HG03565 (cell line): ENCODE data around the gene SEMA3F.
A peak's percentile ranks its signal among the peaks of the same experiment; 100 is the strongest.
"Not testable (repeated sequence)": the region's sequence is repeated elsewhere in the genome, so short reads cannot be mapped to it uniquely, and the experiment has no call there.

Experiments used
- ATAC-seq: cut with Tn5 transposase; IDR thresholded peaks from one replicate; pipeline ENCODE4 v1.9.1; 2021; ENCODE audit warnings: mild to moderate bottlenecking, moderate library complexity; ENCODE audit not compliant: unreplicated experiment

Gene SEMA3F

DNA sequence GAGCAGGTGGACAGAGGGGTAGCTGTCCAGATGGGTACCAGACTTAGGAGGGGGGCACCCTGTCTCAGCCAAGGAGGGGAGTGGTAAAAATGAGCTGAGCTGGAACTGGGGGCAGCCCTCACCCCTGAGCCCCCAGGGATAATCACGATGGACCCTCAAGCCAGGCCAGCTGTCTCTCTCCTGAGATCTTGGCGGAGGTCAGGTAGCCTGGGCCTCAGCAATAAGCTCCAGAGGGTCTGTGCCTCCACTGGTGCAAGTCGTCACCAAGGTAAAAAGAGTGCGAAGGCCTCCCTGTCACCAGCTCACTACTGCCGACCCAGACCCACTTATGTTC is 55.0 kb downstream of the SEMA3F start:
- ATAC-seq: no peak

DNA sequence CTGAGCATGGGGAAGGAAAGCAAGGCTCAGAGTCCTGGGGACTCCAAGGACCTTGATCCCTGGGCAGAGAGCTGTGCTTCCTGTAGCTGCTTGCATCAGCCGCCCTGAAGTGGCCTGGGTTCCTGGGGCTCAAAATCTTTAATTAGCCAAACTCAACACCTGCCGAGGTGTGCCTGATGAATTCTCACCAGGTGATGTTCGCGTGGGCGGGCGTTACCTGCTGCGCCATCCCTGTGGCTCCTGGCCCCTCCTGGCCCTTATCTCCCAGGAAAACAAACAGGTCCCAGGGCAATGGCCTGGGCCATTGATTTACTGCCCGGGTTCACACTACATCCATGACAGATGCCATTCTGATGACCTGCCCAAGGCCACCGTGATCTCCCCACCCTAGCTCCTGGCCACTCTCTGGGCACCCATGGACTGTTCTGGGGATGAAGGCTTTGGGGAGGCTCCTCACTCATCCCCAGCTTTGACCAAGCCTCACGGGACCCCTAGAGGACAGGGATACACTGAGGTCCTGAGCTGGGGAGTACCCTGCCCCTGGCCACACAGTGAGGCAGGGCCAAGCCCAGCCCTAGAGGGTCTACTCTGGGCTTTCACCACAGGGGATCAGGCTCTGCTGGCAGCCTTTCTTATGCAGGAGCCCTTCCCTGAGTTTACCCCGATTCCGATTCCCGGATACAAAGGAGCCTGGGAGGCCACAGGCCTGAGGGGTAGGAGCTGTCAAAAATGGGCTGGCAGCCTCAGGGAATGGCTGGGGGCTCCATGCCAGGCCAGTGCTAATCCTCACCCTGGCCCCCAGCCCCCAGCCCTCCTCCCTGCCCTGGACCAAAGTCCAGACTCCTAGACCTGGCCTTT is 55.6 kb downstream of the SEMA3F start:
- no peak for ATAC-seq

DNA sequence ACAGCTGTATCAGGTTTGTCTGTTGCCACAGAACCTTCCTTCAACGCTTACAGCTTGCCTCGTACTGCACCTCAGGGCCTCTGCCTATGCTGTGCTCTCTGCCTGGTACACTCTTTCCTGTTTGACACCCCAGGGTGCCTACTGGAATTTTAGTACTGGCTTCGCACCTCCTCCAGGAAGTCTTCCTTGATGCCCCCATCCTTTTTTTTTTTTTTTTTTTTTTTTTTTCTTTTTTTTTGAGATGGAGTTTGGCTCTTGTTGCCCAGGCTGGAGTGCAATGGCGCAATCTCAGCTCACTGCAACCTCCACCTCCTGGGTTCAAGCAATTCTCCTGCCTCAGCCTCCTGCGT is 56.2 kb downstream of the SEMA3F start:
- not testable (repeated sequence) for ATAC-seq

DNA sequence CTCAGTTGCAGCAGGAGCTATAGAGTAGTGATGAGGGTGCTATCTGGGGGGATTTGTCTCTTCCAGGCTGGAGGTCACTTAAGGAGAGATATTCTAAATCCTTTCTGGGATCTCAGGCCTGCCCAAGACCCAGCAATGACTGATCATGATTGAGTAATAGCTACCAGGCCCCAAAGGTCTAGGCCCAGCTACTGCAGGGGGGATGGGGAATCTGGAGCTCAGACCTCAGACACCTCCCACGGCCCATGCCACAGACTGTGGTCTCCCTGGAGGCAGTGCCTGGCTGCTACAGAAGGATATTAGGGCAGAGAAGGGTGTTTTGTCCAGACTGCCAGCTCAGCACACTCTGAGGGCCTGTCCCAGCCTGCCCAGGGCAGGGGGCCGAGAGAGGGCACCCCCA is 56.8 kb downstream of the SEMA3F start:
- ATAC-seq: no peak

DNA sequence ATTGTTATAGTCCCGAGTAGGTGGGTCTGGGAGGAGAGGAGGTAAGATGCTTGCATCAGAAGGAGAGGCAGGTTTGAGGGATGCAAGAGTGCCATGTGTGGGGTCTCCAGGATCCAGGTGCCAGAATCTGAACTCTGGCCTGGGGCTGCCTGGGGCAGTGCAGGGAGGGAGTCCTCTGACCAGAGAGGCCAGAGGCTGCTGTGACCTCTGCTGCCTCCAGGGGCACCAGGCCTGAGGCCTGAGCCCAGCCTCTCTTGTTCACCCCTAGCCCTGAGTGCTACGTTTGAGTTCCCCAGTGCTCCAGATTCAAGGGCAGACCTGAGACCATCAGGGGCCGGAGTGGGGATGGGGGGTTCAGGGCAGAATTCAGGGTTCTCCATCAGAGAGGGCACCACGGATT is 57.4 kb downstream of the SEMA3F start:
- no peak for ATAC-seq

DNA sequence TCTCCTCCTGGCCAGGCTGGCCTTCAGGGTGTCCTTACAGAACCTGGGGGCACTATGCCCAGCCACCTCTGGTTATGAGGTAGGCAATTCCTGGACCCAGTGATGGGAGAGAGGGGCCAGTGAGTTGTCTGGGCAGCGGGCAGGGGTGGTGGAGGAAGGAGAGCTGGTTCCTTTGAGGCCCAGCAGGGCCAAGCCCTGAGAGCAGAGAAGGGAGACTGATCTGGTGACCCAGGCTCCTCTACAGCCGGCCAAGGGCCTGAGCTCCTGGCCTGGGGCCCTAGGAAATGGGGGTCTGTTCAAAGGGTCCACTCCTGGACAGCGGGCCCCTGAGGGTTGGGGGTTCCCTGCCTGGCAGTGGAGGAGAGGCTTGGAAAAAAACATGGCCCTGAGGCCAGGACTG is 57.8 kb downstream of the SEMA3F start:
- ATAC-seq: no peak

DNA sequence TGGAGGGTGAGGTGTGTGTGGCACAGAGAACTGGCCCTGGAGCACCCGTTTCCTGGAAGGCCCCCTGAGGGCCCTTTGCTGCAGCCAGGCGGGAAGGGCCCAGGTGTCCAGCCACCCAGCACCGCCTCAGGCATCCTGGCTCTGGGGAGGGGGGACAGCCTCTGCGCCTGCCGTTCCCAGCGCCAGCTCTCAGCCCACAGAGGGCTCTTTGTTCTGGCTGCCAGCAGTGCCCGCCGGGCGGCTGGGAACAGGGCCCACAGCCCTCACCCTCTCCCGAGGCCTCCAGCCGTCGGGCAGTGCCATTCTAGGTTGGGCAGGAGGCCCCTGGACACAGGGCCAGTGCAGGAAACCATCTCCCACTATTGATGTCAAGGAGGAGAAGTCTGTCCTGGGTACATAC is 58.2 kb downstream of the SEMA3F start:
- no peak for ATAC-seq

DNA sequence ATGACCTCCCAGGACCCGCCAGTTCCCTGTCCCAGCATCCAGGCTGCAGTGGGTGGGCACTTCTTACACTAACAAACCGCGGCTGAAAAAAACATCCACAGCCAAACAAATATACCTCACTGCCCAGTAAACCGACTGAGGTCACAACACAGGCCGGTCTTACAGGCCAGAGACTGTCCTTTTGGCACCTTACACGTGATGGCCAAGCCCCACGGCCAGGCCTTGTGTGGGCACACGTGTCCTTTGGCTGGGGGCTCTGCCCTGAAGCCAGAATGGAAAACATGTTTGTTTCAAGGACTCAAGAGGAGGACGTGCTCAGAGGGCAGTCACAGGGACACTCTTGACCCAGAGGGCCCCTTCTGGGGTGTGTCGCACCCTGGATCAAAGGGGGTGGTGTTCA is 59.7 kb downstream of the SEMA3F start:
- ATAC-seq: no peak

DNA sequence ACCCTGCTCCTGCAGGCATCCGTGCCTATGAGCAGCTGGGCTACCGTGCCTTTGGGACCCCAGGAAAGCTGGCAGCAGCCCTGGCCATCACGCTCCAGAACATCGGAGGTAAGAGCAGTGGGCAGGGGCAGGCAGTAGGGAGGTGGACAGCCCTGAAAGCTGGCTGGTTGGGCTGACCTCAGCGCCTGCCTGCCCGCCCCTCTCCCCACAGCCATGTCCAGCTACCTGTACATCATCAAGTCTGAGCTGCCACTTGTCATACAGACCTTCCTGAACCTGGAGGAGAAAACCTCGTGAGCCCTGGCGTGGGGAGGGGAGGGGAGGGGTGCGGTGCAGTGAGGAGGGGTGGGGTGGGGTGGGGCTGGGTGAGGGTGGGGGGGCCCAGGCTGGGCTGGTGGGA is 60.4 kb downstream of the SEMA3F start:
- no peak for ATAC-seq

DNA sequence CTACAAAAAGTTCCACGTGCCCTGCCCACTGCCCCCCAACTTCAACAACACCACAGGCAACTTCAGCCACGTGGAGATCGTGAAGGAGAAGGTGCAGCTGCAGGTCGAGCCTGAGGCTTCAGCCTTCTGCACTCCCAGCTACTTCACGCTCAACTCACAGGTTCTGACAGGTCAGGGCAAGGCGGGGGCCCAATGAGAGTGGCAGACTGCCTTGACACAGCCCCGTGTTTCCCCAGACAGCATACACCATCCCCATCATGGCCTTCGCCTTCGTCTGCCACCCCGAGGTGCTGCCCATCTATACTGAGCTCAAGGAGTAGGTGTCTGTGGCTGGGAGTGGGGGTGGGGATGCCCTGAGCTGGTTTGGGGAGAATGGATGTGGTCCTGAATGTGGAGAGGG is 62.6 kb downstream of the SEMA3F start:
- ATAC-seq: no peak

DNA sequence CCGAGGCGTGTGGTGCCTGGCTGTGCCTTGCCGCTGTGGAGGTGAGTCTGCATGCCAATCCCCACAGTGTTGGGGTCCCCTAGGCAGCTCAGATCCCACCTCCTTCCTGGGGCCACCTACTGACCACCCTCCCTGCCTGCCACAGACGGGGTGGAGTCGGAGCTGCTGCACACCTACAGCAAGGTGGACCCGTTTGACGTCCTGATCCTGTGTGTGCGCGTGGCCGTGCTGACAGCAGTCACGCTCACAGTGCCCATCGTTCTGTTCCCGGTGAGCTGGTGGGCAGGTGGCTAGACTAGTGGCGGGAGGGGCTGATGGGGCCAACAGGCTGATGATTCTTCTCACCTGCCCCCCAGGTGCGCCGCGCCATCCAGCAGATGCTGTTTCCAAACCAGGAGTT is 63.3 kb downstream of the SEMA3F start:
- no peak for ATAC-seq

DNA sequence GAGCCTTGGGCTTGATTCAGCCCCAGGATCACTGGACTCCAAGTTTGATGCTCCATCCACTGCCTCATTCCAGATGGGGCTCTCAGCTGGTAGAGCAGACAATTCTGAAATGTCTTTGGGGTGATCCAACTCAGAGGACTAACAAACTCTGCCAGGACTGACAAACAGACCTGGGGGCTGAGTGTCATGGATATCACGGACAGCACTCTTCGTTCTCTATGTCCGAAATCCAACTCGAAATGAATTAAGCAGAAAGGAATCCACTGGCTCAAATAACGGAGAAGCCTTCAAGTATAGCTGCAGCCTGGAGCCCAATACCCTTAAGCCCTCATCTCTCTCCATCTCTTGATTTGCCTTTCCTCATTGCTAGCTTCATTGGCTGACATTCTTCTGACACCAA is 64.2 kb downstream of the SEMA3F start:
- ATAC-seq: no peak

DNA sequence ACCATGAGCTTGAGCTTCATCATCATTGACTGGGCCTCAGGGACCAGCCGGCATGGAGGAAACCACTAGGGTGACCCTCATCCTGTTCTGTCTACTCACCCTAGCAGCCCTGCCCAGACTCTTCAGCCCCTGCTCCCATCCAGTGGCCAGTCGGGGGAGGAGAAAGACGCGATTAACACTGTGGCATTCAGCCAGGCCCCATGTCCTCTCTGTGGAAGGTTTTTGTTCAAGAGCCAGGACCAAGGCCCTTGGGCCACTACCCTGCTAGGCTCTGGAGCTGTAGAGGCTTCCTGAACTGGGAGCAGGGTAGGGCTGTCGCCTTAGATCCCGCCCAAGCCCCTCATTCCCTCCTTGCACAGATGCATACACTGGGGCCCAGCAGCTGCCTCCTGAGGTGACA is 65.0 kb downstream of the SEMA3F start:
- no peak for ATAC-seq

DNA sequence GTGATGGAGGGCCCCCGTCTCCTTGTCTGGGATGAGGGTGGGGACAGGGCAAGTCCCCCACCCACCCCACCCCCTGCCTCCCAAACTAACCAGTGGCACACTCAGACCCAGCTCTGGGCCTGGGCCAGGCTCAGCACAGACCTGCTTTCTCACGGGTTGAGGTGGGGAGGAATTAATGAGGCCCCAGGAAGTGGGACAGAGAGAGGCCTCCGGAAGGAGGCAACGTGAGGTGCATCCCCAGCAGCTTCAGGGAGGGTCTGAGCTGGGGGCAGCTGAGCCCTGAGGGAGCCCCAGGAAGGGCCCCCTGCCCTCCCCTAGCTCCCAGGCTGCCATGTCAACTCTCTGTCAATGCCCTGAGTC is 65.9 kb downstream of the SEMA3F start:
- no peak for ATAC-seq

DNA sequence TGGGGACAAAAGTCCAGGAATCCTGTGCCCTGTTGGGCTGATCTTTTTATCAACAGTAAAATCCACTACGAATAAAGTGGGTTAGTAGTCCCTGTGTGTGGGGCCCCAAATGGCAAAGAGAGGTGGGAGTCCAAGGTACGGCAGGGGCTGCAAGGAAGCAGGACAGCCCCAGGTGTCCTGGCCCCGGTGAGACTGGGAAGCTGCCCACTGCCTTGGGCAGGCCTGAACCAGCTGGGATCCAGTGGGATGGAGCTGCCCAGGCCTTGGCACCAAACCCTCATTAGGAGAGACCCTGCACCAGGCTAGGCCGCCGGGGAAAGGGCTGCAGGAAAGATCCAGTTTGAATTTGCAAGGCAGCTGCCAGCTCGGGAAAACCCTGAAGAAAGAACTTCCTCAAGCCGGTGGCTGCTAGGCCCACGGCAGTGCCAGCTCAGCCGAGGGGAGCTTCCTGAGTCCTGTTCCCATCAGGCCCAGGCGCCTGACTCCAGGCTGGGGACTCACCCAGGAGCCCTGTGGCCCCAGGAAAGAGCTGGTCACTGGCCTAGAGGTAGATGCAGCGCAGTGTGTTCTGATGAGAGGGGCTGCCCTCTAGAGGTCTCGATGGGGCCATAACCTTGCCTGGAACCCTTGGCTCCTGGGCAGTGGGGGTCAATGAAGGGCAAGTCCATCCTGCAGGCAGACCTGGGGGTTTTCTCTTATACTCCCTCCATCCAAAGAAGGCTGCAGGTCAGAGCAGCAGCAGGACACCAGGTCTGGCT is 66.5 kb downstream of the SEMA3F start:
- no peak for ATAC-seq

DNA sequence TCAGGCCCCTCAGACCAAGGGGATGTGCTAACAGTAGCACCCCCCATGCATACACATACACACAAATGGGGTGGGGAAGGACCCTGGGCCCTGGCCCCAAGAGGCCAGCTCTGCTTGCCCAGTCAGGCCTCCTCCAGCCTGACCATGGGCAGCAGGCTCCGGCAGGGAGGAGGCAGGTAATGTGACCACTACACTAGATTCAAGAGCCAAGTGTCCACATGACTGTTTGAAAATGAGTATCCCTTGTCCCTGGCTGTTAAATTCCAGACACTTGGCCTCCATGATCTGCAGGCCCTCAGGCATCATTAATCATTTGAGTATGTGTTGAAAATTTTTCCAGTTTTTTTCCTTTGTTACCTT is 67.0 kb downstream of the SEMA3F start:
- ATAC-seq: no peak

DNA sequence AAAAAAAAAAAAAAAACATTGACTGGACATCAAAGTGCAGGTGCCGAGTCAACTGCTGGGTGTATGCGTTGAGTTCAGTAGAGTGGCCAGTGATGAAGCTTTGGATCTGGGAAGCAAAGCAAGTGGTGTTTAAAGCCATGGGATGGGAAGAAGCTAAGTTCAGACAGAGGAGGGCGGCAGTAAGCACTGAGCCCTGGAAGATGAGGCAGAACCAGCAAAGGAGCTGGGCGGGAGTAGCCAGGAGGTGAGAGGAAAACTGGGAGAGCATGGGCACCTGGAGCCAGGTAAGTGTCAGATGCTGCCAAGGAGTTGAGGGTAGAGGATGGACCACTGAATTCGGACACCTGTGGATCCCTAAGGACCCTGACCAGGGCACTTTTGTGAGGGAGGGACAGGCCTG is 69.5 kb downstream of the SEMA3F start:
- ATAC-seq: no peak

DNA sequence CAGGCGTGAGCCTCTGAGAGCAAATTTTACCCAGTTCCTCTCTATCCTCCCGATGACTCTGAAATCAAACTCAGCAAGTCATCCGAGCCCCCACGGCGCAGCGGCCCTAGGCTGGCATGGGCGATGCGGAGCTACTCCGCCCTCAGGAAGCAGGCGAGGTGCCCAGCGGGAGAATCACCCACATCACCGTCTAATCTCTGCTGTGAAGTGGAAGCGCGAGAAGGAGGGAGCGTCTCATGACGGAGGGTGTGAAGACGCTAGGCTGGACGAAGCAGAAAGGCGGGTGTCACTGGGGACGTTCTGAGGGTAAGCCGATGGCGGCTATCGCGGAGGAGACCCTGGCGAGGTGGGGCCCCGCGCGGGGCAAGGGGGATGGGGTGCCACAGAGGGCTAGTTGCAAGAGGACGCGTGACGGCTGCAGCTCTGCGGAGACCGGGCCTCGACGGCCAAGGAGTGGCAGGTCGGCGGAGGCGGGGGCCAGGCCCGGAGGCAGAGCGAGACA is 71.8 kb downstream of the SEMA3F start:
- no peak for ATAC-seq

DNA sequence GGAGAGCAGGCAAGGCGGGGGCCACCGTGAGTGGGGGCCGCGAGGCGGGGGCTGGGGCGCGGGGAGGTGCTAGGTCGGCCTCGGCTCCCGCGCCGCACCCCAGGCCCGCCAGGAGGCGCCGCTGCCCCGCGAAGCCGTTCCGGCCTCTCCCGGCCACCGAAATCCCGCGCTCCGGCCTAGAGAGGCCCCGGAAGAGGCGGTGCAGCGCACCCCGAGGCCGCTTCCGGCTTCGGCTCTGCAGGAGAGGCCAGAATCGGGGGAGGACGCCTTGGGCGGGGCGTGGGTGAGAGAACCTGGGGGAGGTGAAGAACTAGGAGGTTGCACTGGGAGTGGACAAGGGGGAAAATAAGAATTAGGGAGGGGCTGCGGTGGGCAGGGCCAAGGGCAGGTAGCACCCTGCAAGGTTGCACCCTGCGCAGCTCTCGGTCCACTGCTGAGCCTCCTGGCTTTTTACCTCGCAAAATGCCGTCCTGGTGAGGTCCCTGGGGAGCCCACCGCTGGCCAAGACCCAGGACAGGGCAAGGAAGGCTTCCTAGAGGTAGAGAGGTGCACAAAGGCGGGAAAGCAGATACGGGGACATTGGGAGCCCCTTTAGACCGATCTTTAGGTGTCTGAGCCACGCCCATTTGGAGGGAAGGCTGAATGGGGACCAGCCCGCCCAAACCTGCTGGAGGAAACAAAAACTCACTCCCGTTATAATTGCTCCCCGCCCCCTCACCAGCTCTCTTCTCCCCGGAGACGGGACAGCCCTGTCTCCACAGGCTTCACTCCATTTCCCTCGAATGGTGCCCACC is 72.5 kb downstream of the SEMA3F start:
- ATAC-seq: peak; percentile 66

DNA sequence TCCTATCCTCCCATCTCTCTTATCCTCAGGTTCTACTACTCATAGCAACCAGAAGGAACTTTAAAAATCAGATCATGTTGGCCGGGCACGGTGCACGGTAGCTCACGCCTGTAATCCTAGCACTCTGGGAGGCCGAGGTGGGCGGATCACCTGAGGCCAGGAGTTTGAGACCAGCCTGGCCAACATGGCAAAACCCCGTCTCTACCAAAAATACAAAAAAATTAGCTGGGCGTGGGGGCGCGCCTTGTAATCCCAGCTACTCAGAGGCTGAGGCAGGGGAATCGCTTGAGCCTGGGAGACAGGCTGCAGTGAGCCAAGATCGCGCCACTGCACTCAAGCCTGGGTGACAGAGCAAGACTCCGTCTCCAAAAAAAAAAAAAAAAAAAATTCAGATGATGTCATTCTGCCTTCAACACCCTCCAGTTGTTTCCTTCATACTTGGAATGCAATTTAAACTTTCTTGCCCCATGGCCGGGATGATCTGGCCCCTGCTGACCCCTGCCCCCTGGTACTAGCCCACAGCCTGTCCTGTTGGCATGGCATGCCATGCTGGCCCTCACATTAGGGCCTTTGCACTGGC is 73.2 kb downstream of the SEMA3F start:
- not testable (repeated sequence) for ATAC-seq

DNA sequence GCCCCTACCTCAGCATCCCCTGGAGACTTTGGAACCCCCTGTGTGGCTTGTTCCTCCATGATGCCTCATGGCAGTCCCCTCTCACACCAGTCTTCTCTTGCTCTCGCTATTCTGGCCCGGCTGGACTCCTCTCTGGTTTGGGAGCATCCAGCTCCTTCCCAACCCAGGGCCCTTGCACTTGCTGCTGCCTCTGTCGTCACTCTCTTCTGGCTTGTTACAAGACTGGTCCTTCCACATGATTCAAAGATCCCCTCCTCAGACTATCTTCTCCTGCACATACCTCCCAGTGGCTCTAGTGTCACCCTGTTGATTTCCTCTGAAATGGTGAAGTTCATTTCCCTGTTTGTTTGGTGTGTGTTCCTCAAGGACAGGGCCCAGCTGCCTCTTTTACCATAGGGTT is 74.4 kb downstream of the SEMA3F start:
- no peak for ATAC-seq
